ENCODE data around the gene ISYNA1. TPM values are rescaled to one million over a fixed set of nuclear protein-coding genes. Genes with fewer than 3 reads are reported as not detected.

The ISYNA1 gene
- total and polyA plus RNA-seq, 2 of the 8 experiments (the other 6 are each of a cell fraction or from before 2014, with no cell fraction given), result 207 to 264 TPM

DNA sequence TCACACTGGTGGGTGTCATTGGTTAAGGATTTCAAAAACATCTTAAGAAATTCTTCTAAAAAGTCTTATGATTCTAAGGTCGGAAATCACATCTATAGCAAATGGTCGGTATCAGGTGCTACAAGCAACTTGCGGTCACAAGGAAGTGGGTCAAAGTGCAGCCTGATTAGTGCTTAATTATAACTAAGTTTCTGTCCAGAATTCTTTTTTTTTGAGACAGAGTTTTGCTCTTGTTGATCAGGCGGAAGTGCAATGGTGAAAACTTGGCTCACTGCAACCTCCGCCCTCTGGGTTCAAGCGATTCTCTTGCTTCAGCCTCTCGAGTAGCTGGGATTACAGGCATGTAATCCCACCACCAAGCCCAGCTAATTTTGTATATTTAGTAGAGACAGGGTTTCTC is 53.2 kb downstream of the ISYNA1 start (continued):
- TF ChIP-seq FOSL1 (IDR thresholded peaks at IDR 0.05; ENCODE audit: insufficient read depth, low read depth, low read length) (no peak), HDAC2 (IDR thresholded peaks at IDR 0.05; ENCODE audit: borderline replicate concordance in 1 of 2, low read depth in 2 of 2, low read length in 2 of 2) (no peak), RFX5 (IDR thresholded peaks at IDR 0.05; ENCODE audit: borderline replicate concordance, low read depth, low read length) (no peak)

Small RNAs within 50 kb of the gene (microRNA-seq; reads per million reads assigned to microRNA genes)
- 0 reads per million in 2 experiments for gene MIR3189 (ENCODE audit: borderline microRNAs expressed in 2 of 2, borderline number of aligned reads in 2 of 2, borderline replicate concordance in 1 of 2)

Small RNAs within 50 kb of the gene (small RNA-seq; reads per million reads assigned to genes)
- gene MIR3189 (ENCODE audit: insufficient read depth), result not detected

Other genes starting within 250 kb of the ISYNA1 start
- gene MPV17L2, start 244.9 kb downstream of the ISYNA1 start, total RNA-seq (2021; fragmentation: NEBNext Ultra II Directional; extraction: Animal tissue kit (Norgen Biotek cat#: 25700)), result 24.2 and 28.6 TPM in 2 replicates
- gene MPV17L2, start 244.9 kb downstream of the ISYNA1 start, polyA plus RNA-seq (2011; rRNA removed), result 80.1 and 82.6 TPM in 2 replicates
- gene RAB3A, start 234.1 kb downstream of the ISYNA1 start, total RNA-seq (2021; fragmentation: NEBNext Ultra II Directional; extraction: Animal tissue kit (Norgen Biotek cat#: 25700)), result 14.2 and 14.3 TPM in 2 replicates
- 13.6 and 18.6 TPM in 2 replicates for gene RAB3A, start 234.1 kb downstream of the ISYNA1 start, polyA plus RNA-seq (2011; rRNA removed)
- gene PDE4C, start 211.7 kb downstream of the ISYNA1 start, total RNA-seq (2021; fragmentation: NEBNext Ultra II Directional; extraction: Animal tissue kit (Norgen Biotek cat#: 25700)), result 2.3 and 2.7 TPM in 2 replicates
- gene PDE4C, start 211.7 kb downstream of the ISYNA1 start, polyA plus RNA-seq (2011; rRNA removed), result 3.1 and 3.7 TPM in 2 replicates
- gene IQCN, start 163.7 kb downstream of the ISYNA1 start, total RNA-seq (2021; fragmentation: NEBNext Ultra II Directional; extraction: Animal tissue kit (Norgen Biotek cat#: 25700)), result 0.31 and 1.0 TPM in 2 replicates
- 0.36 and 0.82 TPM in 2 replicates for gene IQCN, start 163.7 kb downstream of the ISYNA1 start, polyA plus RNA-seq (2011; rRNA removed)
- 77.5 and 95.8 TPM in 2 replicates for gene JUND, start 156.5 kb downstream of the ISYNA1 start, total RNA-seq (2021; fragmentation: NEBNext Ultra II Directional; extraction: Animal tissue kit (Norgen Biotek cat#: 25700))
- 54.0 and 64.4 TPM in 2 replicates for gene JUND, start 156.5 kb downstream of the ISYNA1 start, polyA plus RNA-seq (2011; rRNA removed)
- gene LSM4, start 115.1 kb downstream of the ISYNA1 start, total RNA-seq (2021; fragmentation: NEBNext Ultra II Directional; extraction: Animal tissue kit (Norgen Biotek cat#: 25700)), result 319 and 344 TPM in 2 replicates
- gene LSM4, start 115.1 kb downstream of the ISYNA1 start, polyA plus RNA-seq (2011; rRNA removed), result 302 and 380 TPM in 2 replicates
- 33.2 and 33.4 TPM in 2 replicates for gene PGPEP1, start 97.5 kb downstream of the ISYNA1 start, total RNA-seq (2021; fragmentation: NEBNext Ultra II Directional; extraction: Animal tissue kit (Norgen Biotek cat#: 25700))
- gene PGPEP1, start 97.5 kb downstream of the ISYNA1 start, polyA plus RNA-seq (2011; rRNA removed), result 16.6 and 17.0 TPM in 2 replicates
- gene GDF15, start 52.0 kb downstream of the ISYNA1 start, total RNA-seq (2021; fragmentation: NEBNext Ultra II Directional; extraction: Animal tissue kit (Norgen Biotek cat#: 25700)), result 4.1 and 5.0 TPM in 2 replicates
- 8.5 and 18.8 TPM in 2 replicates for gene GDF15, start 52.0 kb downstream of the ISYNA1 start, polyA plus RNA-seq (2011; rRNA removed)
- gene LRRC25, start 40.5 kb downstream of the ISYNA1 start, total RNA-seq (2021; fragmentation: NEBNext Ultra II Directional; extraction: Animal tissue kit (Norgen Biotek cat#: 25700)), result 0.20 and 0.23 TPM in 2 replicates
- gene LRRC25, start 40.5 kb downstream of the ISYNA1 start, polyA plus RNA-seq (2011; rRNA removed), result 0.31 and 0.41 TPM in 2 replicates
- 26.4 and 30.5 TPM in 2 replicates for gene SSBP4, start 18.7 kb downstream of the ISYNA1 start, total RNA-seq (2021; fragmentation: NEBNext Ultra II Directional; extraction: Animal tissue kit (Norgen Biotek cat#: 25700))
- 33.7 and 51.3 TPM in 2 replicates for gene SSBP4, start 18.7 kb downstream of the ISYNA1 start, polyA plus RNA-seq (2011; rRNA removed)
- gene ELL, start 83.9 kb upstream of the ISYNA1 start, total RNA-seq (2021; fragmentation: NEBNext Ultra II Directional; extraction: Animal tissue kit (Norgen Biotek cat#: 25700)), result 10.2 and 10.5 TPM in 2 replicates
- gene ELL, start 83.9 kb upstream of the ISYNA1 start, polyA plus RNA-seq (2011; rRNA removed), result 5.2 and 8.8 TPM in 2 replicates
- 264 and 273 TPM in 2 replicates for gene FKBP8, start 105.4 kb upstream of the ISYNA1 start, total RNA-seq (2021; fragmentation: NEBNext Ultra II Directional; extraction: Animal tissue kit (Norgen Biotek cat#: 25700))
- gene FKBP8, start 105.4 kb upstream of the ISYNA1 start, polyA plus RNA-seq (2011; rRNA removed), result 309 and 441 TPM in 2 replicates
- gene KXD1, start 119.7 kb upstream of the ISYNA1 start, total RNA-seq (2021; fragmentation: NEBNext Ultra II Directional; extraction: Animal tissue kit (Norgen Biotek cat#: 25700)), result 113 and 115 TPM in 2 replicates
- gene KXD1, start 119.7 kb upstream of the ISYNA1 start, polyA plus RNA-seq (2011; rRNA removed), result 267 and 305 TPM in 2 replicates
- 1,331 and 1,340 TPM in 2 replicates for gene UBA52, start 133.7 kb upstream of the ISYNA1 start, total RNA-seq (2021; fragmentation: NEBNext Ultra II Directional; extraction: Animal tissue kit (Norgen Biotek cat#: 25700))
- gene UBA52, start 133.7 kb upstream of the ISYNA1 start, polyA plus RNA-seq (2011; rRNA removed), result 2,924 and 5,409 TPM in 2 replicates
- gene REX1BD, start 150.7 kb upstream of the ISYNA1 start, total RNA-seq (2021; fragmentation: NEBNext Ultra II Directional; extraction: Animal tissue kit (Norgen Biotek cat#: 25700)), result 56.8 and 63.1 TPM in 2 replicates
- gene REX1BD, start 150.7 kb upstream of the ISYNA1 start, polyA plus RNA-seq (2011; rRNA removed), result 62.7 and 132 TPM in 2 replicates
- gene CRLF1, start 168.7 kb upstream of the ISYNA1 start, total RNA-seq (2021; fragmentation: NEBNext Ultra II Directional; extraction: Animal tissue kit (Norgen Biotek cat#: 25700)), result 9.5 and 10.3 TPM in 2 replicates
- gene CRLF1, start 168.7 kb upstream of the ISYNA1 start, polyA plus RNA-seq (2011; rRNA removed), result 7.2 and 19.2 TPM in 2 replicates
- gene TMEM59L, start 174.7 kb upstream of the ISYNA1 start, total RNA-seq (2021; fragmentation: NEBNext Ultra II Directional; extraction: Animal tissue kit (Norgen Biotek cat#: 25700)), result 8.6 and 12.2 TPM in 2 replicates
- 4.0 and 10.4 TPM in 2 replicates for gene TMEM59L, start 174.7 kb upstream of the ISYNA1 start, polyA plus RNA-seq (2011; rRNA removed)
- 8.8 and 9.0 TPM in 2 replicates for gene KLHL26, start 198.9 kb upstream of the ISYNA1 start, total RNA-seq (2021; fragmentation: NEBNext Ultra II Directional; extraction: Animal tissue kit (Norgen Biotek cat#: 25700))
- 2.2 and 6.7 TPM in 2 replicates for gene KLHL26, start 198.9 kb upstream of the ISYNA1 start, polyA plus RNA-seq (2011; rRNA removed)
- gene CRTC1, start 245.5 kb upstream of the ISYNA1 start, total RNA-seq (2021; fragmentation: NEBNext Ultra II Directional; extraction: Animal tissue kit (Norgen Biotek cat#: 25700)), result 8.5 TPM in 2 replicates
- 2.9 and 6.5 TPM in 2 replicates for gene CRTC1, start 245.5 kb upstream of the ISYNA1 start, polyA plus RNA-seq (2011; rRNA removed)